ENCODE data around the gene BRWD1. TPM values are rescaled to one million over a fixed set of nuclear protein-coding genes. Genes with fewer than 3 reads are reported as not detected.

Gene BRWD1
- total and polyA plus RNA-seq, 2 of the 13 experiments (the other 11 are each of a cell fraction or from before 2014, with no cell fraction given), result 13.9 to 28.0 TPM

DNA sequence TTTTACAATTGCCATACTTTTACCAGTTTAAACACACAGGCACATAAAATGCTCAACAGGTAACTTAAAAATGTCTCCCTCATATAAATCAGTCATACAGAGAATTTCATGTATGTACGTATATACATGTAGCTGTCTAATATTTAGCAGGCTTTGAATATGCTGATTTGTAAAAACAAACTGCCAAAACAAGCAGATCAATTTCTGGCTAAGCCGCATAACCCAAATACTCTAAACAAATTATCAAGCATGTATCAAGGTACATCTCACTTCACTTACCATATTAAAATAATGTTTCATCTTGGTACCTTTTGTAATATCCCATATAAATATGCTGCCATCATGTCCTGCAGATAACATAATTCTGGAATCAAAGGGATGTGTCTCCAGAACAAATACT is 43.8 kb downstream of the BRWD1 start:
- Histone ChIP-seq H2AFZ (ENCODE audit: low read length) (no peak overlapping the region), H3K9me3 (ENCODE audit: low read length) (no peaks in the 10 kb centered on the region), H3K36me3 (replicated peaks in 1 of 2; ENCODE audit: control insufficient read depth in 1 of 2, insufficient read depth in 2 of 2, low read length in 2 of 2) (peaks cover 7 to 64% of the 10 kb centered on the region in 2 experiments), H3K27me3 (ENCODE audit: control insufficient read depth in 1 of 2, insufficient read depth in 2 of 2, low read length in 2 of 2) (no peaks in the 10 kb centered on the region), H4K20me1 (ENCODE audit: insufficient read depth, low read length) (no peaks in the 10 kb centered on the region), H3K4me3 (replicated peaks in 1 of 3; ENCODE audit: insufficient read depth in 1 of 3, low read depth in 2 of 3, low read length in 3 of 3) (no peak overlapping the region), H3K9ac (ENCODE audit: insufficient read depth, low read depth, low read length) (no peak overlapping the region), H3K4me1 (ENCODE audit: insufficient read depth, low read length) (no peaks in the 10 kb centered on the region), H3K27ac (ENCODE audit: extremely low read length, insufficient read depth, low read length) (no peak overlapping the region), H3K79me2 (ENCODE audit: insufficient read depth, low read length) (no peaks in the 10 kb centered on the region), H3K4me2 (ENCODE audit: low read depth, low read length) (no peak overlapping the region)
- WGBS (ENCODE audit: low lambda C conversion rate), result 92% methylated on average over 2 of the region's 2 CpGs
- DNase-seq (ENCODE audit: low spot score) (no peak), FAIRE-seq (no peak), ATAC-seq (no peak)
- in situ Hi-C loops (cut with HindIII; ENCODE audit: extremely low pct_ligation_motif_present, low pct_unique_long_range_greater_than_20kb) (no loop called here), intact Hi-C loops (cut with micrococcal nuclease; ENCODE audit: unreplicated experiment) (no loop called here)
- CTCF ChIA-PET (ENCODE audit: low intra/inter-chr PET ratio, low total read pairs), result no interaction called here
- POLR2A ChIA-PET, result no interaction called here
- BruUV-seq (replicated peaks), result no TSS peak
- no peak for TF ChIP-seq ZNF543 (CRISPR knock-in tag; IDR thresholded peaks at IDR 0.05)
- TF ChIP-seq NR1H2 (CRISPR knock-in tag; IDR thresholded peaks at IDR 0.05; ENCODE audit: borderline replicate concordance, low read depth), result no peak
- TF ChIP-seq ZNF598 (CRISPR knock-in tag; IDR thresholded peaks at IDR 0.05; ENCODE audit: borderline replicate concordance), result no peak
- TF ChIP-seq, protein P1, sequence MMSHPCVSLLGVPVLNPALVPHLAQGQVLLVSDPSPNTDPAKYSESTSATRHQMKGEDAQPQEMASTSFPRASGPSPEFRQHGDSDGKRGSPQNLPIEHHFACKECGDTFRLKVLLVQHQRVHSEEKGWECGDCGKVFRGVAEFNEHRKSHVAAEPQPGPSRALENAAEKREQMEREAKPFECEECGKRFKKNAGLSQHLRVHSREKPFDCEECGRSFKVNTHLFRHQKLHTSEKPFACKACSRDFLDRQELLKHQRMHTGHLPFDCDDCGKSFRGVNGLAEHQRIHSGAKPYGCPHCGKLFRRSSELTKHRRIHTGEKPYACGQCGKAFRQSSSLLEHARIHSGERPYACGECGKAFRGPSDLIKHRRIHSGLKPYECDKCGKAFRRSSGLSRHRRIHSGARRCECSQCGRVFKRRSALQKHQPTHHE (CRISPR knock-in tag; IDR thresholded peaks at IDR 0.05; ENCODE audit: borderline replicate concordance), result no peak
- no peak for TF ChIP-seq MIER3 (CRISPR knock-in tag; IDR thresholded peaks at IDR 0.05; ENCODE audit: borderline replicate concordance)
- TF ChIP-seq POLR2AphosphoS2 (IDR thresholded peaks at IDR 0.05; ENCODE audit: low read depth, low read length), result no peak
- TF ChIP-seq ZNF460 (CRISPR knock-in tag; IDR thresholded peaks at IDR 0.05; ENCODE audit: borderline replicate concordance), result no peak
- no peak for TF ChIP-seq KDM4B (CRISPR knock-in tag; IDR thresholded peaks at IDR 0.05)
- TF ChIP-seq, protein P2, sequence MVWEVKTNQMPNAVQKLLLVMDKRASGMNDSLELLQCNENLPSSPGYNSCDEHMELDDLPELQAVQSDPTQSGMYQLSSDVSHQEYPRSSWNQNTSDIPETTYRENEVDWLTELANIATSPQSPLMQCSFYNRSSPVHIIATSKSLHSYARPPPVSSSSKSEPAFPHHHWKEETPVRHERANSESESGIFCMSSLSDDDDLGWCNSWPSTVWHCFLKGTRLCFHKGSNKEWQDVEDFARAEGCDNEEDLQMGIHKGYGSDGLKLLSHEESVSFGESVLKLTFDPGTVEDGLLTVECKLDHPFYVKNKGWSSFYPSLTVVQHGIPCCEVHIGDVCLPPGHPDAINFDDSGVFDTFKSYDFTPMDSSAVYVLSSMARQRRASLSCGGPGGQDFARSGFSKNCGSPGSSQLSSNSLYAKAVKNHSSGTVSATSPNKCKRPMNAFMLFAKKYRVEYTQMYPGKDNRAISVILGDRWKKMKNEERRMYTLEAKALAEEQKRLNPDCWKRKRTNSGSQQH (CRISPR knock-in tag; IDR thresholded peaks at IDR 0.05; ENCODE audit: low read depth), result no peak
- TF ChIP-seq, protein P3, sequence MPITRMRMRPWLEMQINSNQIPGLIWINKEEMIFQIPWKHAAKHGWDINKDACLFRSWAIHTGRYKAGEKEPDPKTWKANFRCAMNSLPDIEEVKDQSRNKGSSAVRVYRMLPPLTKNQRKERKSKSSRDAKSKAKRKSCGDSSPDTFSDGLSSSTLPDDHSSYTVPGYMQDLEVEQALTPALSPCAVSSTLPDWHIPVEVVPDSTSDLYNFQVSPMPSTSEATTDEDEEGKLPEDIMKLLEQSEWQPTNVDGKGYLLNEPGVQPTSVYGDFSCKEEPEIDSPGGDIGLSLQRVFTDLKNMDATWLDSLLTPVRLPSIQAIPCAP (CRISPR knock-in tag; IDR thresholded peaks at IDR 0.05; ENCODE audit: low read depth), result no peak
- TF ChIP-seq, protein P4, sequence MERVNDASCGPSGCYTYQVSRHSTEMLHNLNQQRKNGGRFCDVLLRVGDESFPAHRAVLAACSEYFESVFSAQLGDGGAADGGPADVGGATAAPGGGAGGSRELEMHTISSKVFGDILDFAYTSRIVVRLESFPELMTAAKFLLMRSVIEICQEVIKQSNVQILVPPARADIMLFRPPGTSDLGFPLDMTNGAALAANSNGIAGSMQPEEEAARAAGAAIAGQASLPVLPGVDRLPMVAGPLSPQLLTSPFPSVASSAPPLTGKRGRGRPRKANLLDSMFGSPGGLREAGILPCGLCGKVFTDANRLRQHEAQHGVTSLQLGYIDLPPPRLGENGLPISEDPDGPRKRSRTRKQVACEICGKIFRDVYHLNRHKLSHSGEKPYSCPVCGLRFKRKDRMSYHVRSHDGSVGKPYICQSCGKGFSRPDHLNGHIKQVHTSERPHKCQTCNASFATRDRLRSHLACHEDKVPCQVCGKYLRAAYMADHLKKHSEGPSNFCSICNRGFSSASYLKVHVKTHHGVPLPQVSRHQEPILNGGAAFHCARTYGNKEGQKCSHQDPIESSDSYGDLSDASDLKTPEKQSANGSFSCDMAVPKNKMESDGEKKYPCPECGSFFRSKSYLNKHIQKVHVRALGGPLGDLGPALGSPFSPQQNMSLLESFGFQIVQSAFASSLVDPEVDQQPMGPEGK (CRISPR knock-in tag; IDR thresholded peaks at IDR 0.05), result no peak
